ENCODE results near the gene PPP1R12C.
"Not testable (repeated sequence)": the region's sequence is repeated elsewhere in the genome, so short reads cannot be mapped to it uniquely, and the experiment has no call there.

PPP1R12C gene

GRCh38 chr19:55156202-55157063 lies 39.0 kb upstream of the PPP1R12C start:
- Histone ChIP-seq H3K27ac (ENCODE audit: low read depth, low read length) (no peak overlapping the region), H3K4me1 (ENCODE audit: insufficient read depth, low read length) (no peaks in the 10 kb centered on the region), H3K9ac (ENCODE audit: low read length) (no peak overlapping the region), H3K9me3 (ENCODE audit: low read length) (no peaks in the 10 kb centered on the region), H3K4me3 (ENCODE audit: low read depth in 1 of 2, low read length in 2 of 2) (no peak overlapping the region), H3K36me3 (ENCODE audit: insufficient read depth, low read length) (no peaks in the 10 kb centered on the region), H3K27me3 (ENCODE audit: control insufficient read depth in 1 of 2, insufficient read depth in 2 of 2, low read length in 2 of 2) (peaks cover 26 to 72% of the 10 kb centered on the region in 2 donors)

DNA sequence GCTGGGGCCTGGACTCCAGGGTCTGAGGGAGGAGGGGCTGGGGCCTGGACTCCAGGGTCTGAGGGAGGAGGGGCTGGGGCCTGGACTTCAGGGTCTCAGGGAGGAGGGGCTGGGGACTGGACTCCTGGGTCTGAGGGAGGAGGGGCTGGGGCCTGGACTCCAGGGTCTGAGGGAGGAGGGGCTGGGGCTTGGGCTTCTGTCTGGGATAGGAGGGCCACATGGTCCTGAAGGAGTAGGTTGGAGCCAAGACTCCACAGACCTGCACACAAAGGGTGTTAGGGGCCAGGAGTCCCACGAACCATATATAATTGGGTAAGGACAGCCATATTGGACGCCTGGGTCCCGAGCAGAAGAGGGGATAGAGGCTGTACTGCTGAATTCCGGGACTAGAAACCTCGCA lies 38.3 kb upstream of the PPP1R12C start:
- not testable (repeated sequence) for H3K36me3 ChIP-seq (ENCODE audit: insufficient read depth, low read length); H3K4me3 ChIP-seq (ENCODE audit: low read depth in 1 of 2, low read length in 2 of 2); H3K27ac ChIP-seq (ENCODE audit: low read depth, low read length); H3K9ac ChIP-seq (ENCODE audit: low read length); H3K4me1 ChIP-seq (ENCODE audit: insufficient read depth, low read length); H3K9me3 ChIP-seq (ENCODE audit: low read length)
- peaks cover 26 to 66% of the 10 kb centered on the region in 2 donors for H3K27me3 ChIP-seq (ENCODE audit: control insufficient read depth in 1 of 2, insufficient read depth in 2 of 2, low read length in 2 of 2)

GRCh38 chr19:55153652-55154264 lies 36.3 kb upstream of the PPP1R12C start:
- Histone ChIP-seq H3K4me3 (ENCODE audit: low read depth in 1 of 2, low read length in 2 of 2) (no peak overlapping the region), H3K4me1 (ENCODE audit: insufficient read depth, low read length) (no peaks in the 10 kb centered on the region), H3K9me3 (ENCODE audit: low read length) (no peaks in the 10 kb centered on the region), H3K9ac (ENCODE audit: low read length) (no peak overlapping the region), H3K36me3 (ENCODE audit: insufficient read depth, low read length) (no peaks in the 10 kb centered on the region), H3K27me3 (ENCODE audit: control insufficient read depth in 1 of 2, insufficient read depth in 2 of 2, low read length in 2 of 2) (peaks cover 27 to 66% of the 10 kb centered on the region in 2 donors), H3K27ac (ENCODE audit: low read depth, low read length) (no peak overlapping the region)

GRCh38 chr19:55152017-55152416 lies 34.6 kb upstream of the PPP1R12C start:
- H3K4me3 ChIP-seq (ENCODE audit: low read depth in 1 of 2, low read length in 2 of 2), result no peak overlapping the region
- no peak overlapping the region for H3K27ac ChIP-seq (ENCODE audit: low read depth, low read length)
- no peaks in the 10 kb centered on the region for H3K9me3 ChIP-seq (ENCODE audit: low read length)
- H3K4me1 ChIP-seq (ENCODE audit: insufficient read depth, low read length), result no peaks in the 10 kb centered on the region
- no peaks in the 10 kb centered on the region for H3K36me3 ChIP-seq (ENCODE audit: insufficient read depth, low read length)
- peaks cover 32 to 67% of the 10 kb centered on the region in 2 donors for H3K27me3 ChIP-seq (ENCODE audit: control insufficient read depth in 1 of 2, insufficient read depth in 2 of 2, low read length in 2 of 2)
- H3K9ac ChIP-seq (ENCODE audit: low read length), result no peak overlapping the region

GRCh38 chr19:55149078-55150003 lies 31.9 kb upstream of the PPP1R12C start, which contains the start of gene TNNT1:
TNNT1 (minus strand) TSS chr19:55149206; CDS start chr19:55147157, 2,049 bp downstream.
- Histone ChIP-seq H3K9ac (ENCODE audit: low read length) (no peak within 1 kb of the TSS), H3K27ac (ENCODE audit: low read depth, low read length) (no peak within 1 kb of the TSS), H3K27me3 (ENCODE audit: control insufficient read depth in 1 of 2, insufficient read depth in 2 of 2, low read length in 2 of 2) (peaks cover 32 to 71% of the 10 kb centered on the region in 2 donors), H3K36me3 (ENCODE audit: insufficient read depth, low read length) (no peaks in the 10 kb centered on the region), H3K4me3 (ENCODE audit: low read depth in 1 of 2, low read length in 2 of 2) (no peak within 1 kb of the TSS), H3K4me1 (ENCODE audit: insufficient read depth, low read length) (no peaks in the 10 kb centered on the region), H3K9me3 (ENCODE audit: low read length) (no peaks in the 10 kb centered on the region)

DNA sequence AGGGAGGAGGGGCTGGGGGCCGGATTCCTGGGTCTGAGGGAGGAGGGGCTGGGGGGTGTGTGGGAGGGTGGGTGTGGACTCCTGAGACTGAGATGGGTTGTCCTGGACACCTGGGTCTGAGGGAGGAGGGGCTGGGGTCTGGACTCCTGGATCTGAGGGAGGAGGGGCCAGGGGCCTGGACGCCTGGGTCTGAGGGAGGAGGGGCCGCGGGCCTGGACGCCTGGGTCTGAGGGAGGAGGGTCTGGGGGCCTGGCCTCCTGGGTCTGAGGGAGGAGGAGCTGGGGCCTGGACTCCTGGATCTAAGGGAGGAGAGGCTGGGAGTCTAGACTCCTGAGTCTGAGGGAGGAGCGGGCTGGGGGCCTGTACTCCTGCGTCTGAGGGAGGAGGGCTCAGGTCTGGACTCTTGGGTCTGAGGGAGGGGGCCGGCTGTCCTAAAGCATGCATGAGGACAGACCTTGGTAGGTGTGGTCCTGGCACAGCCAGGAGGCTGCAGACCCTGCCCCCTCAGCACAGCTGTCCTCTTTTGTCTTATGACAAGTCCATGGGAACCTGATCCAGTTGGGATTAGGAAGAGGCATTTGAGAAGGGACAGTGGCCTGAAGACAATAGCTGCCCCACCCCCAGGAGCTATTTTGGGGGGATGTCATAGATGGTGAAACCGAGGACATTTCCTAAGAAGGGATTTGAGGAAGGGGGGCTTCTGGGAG lies 30.3 kb upstream of the PPP1R12C start:
- peaks cover 34 to 74% of the 10 kb centered on the region in 2 donors for H3K27me3 ChIP-seq (ENCODE audit: control insufficient read depth in 1 of 2, insufficient read depth in 2 of 2, low read length in 2 of 2)
- no peak overlapping the region for H3K27ac ChIP-seq (ENCODE audit: low read depth, low read length)
- H3K4me1 ChIP-seq (ENCODE audit: insufficient read depth, low read length), result no peaks in the 10 kb centered on the region
- no peaks in the 10 kb centered on the region for H3K9me3 ChIP-seq (ENCODE audit: low read length)
- no peak overlapping the region for H3K9ac ChIP-seq (ENCODE audit: low read length)
- no peak overlapping the region for H3K4me3 ChIP-seq (ENCODE audit: low read depth in 1 of 2, low read length in 2 of 2)
- H3K36me3 ChIP-seq (ENCODE audit: insufficient read depth, low read length), result no peaks in the 10 kb centered on the region

DNA sequence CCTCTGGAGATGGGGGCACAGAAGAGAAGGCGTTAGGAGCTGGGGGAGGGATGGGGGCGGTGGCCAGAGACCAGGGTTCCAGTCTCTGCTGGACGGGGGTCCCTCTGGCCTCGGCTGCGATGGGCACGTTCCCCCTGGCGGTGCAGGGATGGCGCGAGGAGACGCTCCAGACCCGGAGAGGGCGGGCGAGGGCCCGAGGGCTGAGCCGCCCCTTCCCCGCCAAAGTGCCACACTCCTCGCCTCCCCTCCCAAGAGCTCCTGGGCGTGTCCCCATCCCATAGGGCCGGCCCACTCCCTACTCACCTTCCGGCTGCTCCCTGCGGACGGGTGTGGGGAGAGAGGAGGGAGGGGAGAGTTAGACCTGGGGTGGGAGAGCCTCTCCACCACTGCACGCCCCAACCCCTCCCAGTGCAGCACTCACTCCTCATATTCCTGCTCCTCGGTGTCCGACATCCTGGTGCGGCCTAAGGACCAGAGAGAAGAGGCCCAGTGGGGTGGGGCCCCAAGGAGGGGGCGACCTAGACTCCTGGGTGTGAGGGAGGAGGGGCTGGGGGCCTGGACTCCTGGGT lies 29.4 kb upstream of the PPP1R12C start:
- Histone ChIP-seq H3K36me3 (ENCODE audit: insufficient read depth, low read length) (no peaks in the 10 kb centered on the region), H3K4me3 (ENCODE audit: low read depth in 1 of 2, low read length in 2 of 2) (no peak overlapping the region), H3K9me3 (ENCODE audit: low read length) (no peaks in the 10 kb centered on the region), H3K4me1 (ENCODE audit: insufficient read depth, low read length) (no peaks in the 10 kb centered on the region), H3K9ac (ENCODE audit: low read length) (no peak overlapping the region), H3K27me3 (ENCODE audit: control insufficient read depth in 1 of 2, insufficient read depth in 2 of 2, low read length in 2 of 2) (peaks cover 34 to 78% of the 10 kb centered on the region in 2 donors), H3K27ac (ENCODE audit: low read depth, low read length) (no peak overlapping the region)

- H3K4me3 ChIP-seq (ENCODE audit: low read depth in 1 of 2, low read length in 2 of 2), result no peak overlapping the region
- no peaks in the 10 kb centered on the region for H3K4me1 ChIP-seq (ENCODE audit: insufficient read depth, low read length)
- no peaks in the 10 kb centered on the region for H3K9me3 ChIP-seq (ENCODE audit: low read length)
- H3K36me3 ChIP-seq (ENCODE audit: insufficient read depth, low read length), result no peaks in the 10 kb centered on the region
- H3K27ac ChIP-seq (ENCODE audit: low read depth, low read length), result no peak overlapping the region
- H3K9ac ChIP-seq (ENCODE audit: low read length), result no peak overlapping the region
- H3K27me3 ChIP-seq (ENCODE audit: control insufficient read depth in 1 of 2, insufficient read depth in 2 of 2, low read length in 2 of 2), result peaks cover 34 to 84% of the 10 kb centered on the region in 2 donors
Measured at GRCh38 chr19:55146078-55146704, 28.8 kb upstream of the PPP1R12C start.

- no peaks in the 10 kb centered on the region for H3K9me3 ChIP-seq (ENCODE audit: low read length)
- H3K27me3 ChIP-seq (ENCODE audit: control insufficient read depth in 1 of 2, insufficient read depth in 2 of 2, low read length in 2 of 2), result peaks cover 34 to 81% of the 10 kb centered on the region in 2 donors
- no peaks in the 10 kb centered on the region for H3K36me3 ChIP-seq (ENCODE audit: insufficient read depth, low read length)
- H3K27ac ChIP-seq (ENCODE audit: low read depth, low read length), result no peak overlapping the region
- no peaks in the 10 kb centered on the region for H3K4me1 ChIP-seq (ENCODE audit: insufficient read depth, low read length)
- H3K4me3 ChIP-seq (ENCODE audit: low read depth in 1 of 2, low read length in 2 of 2), result no peak overlapping the region
- no peak overlapping the region for H3K9ac ChIP-seq (ENCODE audit: low read length)
Measured at GRCh38 chr19:55145232-55145631, 27.8 kb upstream of the PPP1R12C start.

DNA sequence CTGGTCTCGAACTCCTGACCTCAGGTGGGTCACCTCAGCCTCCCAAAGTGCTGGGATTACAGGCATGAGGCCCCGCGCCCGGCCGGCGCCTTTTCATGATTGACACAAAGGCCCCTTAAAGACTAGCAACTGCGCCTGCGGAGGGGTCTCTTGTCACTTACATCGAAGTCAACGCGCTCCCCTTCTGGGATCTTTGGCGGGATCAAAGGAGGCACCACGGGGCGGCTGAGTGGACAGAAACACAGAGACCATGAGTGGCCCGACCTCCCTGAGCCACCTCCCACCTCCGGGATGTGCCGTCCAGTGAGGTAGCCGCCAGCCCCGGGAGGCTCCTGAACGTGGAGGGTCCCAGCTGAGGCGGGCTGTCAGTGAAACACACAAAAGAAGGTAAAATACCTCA lies 24.3 kb upstream of the PPP1R12C start:
- no peak overlapping the region for H3K9ac ChIP-seq (ENCODE audit: low read length)

More for the DNA sequence above, 24.3 kb upstream of the PPP1R12C start:
- no peaks in the 10 kb centered on the region for H3K36me3 ChIP-seq (ENCODE audit: insufficient read depth, low read length)
- H3K4me3 ChIP-seq (ENCODE audit: low read depth in 1 of 2, low read length in 2 of 2), result no peak overlapping the region
- no peaks in the 10 kb centered on the region for H3K4me1 ChIP-seq (ENCODE audit: insufficient read depth, low read length)
- H3K27ac ChIP-seq (ENCODE audit: low read depth, low read length), result no peak overlapping the region
- H3K9me3 ChIP-seq (ENCODE audit: low read length), result no peaks in the 10 kb centered on the region
- peaks cover 17 to 61% of the 10 kb centered on the region in 2 donors for H3K27me3 ChIP-seq (ENCODE audit: control insufficient read depth in 1 of 2, insufficient read depth in 2 of 2, low read length in 2 of 2)

Measured in muscle layer of colon (tissue), 2 donors.